GM19193 (cell line): Measurements from ENCODE around the gene VWA5A.

Experiments
- POLR2A ChIP-seq: IDR thresholded peaks from 4 replicates; pipeline ENCODE4 v1.6.1; 2011; ENCODE audit not compliant: insufficient read depth, insufficient read length; ENCODE audit errors: extremely low read depth

The VWA5A gene, protein sequence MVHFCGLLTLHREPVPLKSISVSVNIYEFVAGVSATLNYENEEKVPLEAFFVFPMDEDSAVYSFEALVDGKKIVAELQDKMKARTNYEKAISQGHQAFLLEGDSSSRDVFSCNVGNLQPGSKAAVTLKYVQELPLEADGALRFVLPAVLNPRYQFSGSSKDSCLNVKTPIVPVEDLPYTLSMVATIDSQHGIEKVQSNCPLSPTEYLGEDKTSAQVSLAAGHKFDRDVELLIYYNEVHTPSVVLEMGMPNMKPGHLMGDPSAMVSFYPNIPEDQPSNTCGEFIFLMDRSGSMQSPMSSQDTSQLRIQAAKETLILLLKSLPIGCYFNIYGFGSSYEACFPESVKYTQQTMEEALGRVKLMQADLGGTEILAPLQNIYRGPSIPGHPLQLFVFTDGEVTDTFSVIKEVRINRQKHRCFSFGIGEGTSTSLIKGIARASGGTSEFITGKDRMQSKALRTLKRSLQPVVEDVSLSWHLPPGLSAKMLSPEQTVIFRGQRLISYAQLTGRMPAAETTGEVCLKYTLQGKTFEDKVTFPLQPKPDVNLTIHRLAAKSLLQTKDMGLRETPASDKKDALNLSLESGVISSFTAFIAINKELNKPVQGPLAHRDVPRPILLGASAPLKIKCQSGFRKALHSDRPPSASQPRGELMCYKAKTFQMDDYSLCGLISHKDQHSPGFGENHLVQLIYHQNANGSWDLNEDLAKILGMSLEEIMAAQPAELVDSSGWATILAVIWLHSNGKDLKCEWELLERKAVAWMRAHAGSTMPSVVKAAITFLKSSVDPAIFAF

DNA sequence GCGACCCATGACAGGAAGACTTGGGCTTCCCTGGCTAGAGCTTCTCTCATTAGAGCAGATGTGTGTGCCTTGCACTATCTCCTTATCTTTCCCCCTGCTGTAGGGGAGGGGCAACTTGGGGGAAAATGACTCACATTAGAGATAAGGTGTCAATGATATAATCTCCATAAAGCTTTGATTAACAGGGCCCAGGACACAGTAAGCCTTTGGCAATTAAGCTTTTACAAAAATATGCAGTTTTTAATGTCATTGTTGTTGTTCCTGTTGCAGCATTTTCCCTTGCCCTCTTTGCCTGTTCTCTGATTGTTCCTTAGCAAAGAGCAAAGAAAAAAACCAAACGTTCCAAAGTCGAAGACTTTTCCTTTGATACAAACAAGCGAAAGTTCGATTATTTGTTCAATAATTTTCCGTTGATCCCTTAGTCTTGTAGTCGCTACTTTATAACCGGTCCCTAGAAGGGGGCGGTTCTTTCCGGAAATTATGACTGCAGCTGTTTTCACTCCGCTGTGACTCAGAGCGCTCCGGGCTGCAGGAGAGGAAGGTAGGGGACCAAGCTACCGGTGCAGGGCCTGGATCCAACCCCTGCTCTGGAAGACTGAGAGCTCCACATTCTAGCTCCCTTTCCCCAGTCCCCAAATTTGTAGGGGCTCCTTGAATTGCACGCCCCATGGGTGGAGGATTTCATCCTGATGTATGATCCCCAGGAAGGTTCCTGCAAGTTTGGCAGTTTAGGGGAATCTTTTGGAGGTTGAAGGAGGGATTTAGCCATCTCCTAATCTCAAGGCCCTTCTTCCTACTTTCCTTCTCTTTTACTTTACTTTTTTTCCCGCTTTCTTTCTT is at the start of gene VWA5A:
TSS of gene VWA5A (plus strand) at position 509 of the 840 bp plus-strand sequence. CDS start 2,062 bp downstream, outside the sequence.
- peak; percentile 61 for TF ChIP-seq POLR2A

DNA sequence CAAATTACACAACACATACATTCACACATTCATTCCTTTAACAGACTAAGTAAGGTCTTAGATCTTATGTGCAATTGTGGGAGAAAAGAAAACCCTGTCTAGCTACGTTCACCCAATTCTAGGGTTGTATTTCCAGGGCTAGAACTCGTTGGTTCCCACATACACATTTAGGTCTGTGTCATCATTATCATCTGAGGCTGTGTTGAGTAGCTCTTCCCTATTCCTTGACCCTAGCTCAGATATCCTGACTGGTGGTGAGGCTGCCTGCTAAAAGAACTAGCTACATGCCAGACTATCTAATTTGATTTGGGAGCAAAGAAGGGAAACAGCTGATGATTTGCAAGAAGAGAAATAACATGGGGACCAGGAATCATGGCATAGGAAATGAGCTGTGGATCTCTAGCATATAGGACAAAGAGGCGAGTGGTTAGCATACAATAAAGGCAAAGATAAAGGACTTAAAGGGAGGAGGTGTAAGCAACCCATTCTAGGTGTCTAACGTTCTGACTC is 46.6 kb upstream of the VWA5A start:
- TF ChIP-seq POLR2A: no peak

DNA sequence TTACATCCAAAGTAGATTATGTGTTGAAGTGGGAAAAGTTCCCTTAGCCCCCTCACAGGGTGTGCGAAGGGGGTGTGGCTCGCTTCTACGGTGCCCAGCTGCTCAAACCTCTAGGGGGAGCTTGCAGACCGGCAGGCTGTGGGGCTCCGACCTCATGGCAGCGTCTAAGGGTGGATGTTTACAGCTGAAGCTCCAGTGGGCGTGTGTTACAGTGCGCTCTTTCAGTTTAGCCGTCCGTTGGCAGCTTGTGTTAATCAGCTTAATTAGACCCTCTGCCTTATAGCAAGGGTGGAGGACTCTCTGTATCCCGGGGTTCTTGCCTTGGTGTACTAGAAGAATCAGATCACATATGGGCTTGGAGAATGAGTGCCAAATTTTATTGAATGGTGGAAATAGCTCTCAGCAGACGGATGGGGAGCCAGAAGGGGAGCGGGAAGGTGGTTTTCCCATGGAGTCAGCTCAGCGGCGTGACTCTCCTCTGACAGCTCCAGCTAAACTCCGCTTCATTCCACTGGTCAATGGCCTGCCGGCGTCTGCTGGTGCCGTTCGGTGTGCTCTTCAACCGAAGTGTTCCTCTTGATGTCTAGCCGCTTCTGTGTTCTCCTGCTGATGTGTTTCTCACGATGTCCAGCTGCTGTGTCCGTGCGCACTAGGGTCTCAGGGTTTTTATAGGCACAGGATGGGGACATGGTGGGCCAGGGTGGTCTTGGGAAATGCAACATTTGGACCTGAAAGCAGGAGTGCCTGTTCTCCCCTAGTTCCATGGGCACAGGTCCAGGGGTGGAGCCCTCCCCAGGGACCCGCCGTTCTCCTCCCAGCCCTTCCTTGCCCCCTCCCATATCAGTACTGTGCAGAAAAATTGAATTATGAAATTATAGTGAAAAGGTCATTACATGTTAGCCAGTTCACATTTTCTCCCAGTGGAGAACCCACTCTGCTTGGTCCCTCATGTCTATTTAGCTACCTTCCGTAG is 45.5 kb upstream of the VWA5A start:
- TF ChIP-seq POLR2A: no peak

DNA sequence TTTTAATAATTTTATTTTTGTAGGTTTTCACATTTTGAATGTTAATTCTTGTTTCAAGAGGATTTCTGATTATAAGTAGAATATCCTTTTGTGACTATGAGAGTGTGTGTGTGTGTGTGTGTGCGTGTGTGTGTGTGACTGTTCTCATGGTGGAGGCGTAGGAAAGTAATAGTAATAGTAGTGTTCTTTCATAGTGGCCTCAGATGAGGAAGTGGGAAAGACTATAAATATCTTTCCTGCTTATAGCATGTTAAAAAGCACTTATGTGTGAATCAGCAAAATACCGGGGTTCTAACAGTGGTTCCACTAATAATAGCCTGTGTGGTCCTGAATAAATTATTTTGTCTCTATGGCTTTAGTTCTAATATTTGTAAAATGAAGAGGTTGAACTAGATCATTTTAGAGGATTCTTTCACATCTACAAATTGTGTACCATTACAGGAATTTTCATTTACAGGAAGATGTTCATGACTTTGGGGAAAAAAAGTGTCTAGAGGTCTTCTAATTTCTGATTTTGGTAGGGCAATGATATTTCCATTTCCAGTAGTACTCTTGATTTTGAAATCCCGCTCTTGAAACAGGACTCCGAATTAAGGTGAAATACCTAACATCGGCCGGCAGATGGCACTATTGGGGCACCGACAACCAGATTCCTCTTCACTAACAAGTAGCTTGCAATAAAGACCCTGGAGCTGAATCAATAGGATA is 44.2 kb upstream of the VWA5A start:
- no peak for TF ChIP-seq POLR2A

DNA sequence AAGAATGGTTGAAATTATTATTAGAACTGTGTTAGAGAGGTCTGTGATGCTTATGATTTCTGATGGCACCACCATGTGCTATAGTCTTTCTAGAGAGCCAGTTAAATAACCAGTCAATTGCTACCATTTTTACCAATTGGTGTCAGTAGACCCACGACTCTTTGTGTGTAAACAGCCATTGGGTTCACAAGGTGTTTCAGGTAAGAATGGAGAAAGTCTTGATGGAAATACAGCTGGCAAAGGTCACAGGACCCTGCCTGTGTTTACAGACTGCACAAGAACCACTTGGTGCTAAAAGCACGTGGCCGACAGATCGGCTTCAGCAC is 43.7 kb upstream of the VWA5A start:
- no peak for TF ChIP-seq POLR2A

DNA sequence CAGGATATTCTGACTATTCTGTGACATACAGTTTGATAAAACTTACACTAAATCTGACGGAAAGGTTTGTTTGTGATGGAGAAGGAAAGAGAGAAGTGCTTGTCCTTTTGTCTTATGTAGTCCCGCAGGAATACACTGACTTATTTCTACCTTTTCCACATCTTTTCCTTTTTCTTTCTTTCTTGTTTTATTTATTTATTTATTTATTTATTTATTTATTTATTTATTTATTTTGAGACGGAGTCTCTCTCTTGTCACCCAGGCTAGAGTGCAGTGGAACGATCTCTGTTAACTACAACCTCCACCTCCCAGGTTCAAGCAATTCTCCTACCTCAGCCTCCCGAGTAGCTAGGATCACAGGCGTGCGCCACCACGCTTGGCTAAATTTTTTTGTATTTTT is 43.1 kb upstream of the VWA5A start:
- TF ChIP-seq POLR2A: no peak

DNA sequence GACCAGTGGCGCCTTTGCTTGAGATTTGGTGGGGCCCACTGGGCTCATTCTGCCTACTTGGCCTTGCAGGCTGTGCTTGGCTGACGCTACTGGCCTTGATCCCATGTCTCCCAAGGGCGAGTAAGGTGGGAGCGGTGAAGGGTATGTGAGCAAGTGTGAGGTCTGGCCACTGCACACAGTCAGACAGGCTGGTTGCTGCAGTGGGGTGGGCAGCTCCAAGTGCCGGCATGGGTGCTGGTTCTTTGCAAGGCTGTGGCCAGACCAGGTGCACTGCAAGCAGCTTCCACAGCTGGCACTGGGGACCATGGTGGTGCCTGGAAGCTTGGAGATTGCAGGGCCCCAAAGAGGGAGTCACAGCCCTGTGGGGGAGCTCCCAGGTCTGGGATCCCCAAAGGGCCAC is 40.7 kb upstream of the VWA5A start:
- TF ChIP-seq POLR2A: no peak

DNA sequence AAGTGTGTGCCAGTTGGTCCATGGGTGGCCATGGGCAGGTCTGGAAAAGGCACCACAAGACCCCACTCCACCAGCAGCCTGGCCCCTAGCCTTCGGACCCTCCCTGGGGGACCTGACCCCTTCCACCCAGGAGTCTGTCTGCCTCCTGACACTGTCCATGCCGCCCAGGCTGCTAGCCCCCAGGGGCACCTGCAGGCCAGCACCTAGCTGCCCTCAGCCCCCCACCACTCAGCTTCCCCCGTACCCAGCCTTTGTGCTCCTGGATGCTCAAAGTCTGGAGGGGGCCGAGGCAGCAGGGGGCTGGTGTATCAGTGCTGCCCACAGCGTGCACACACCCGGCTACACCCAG is 39.8 kb upstream of the VWA5A start:
- no peak for TF ChIP-seq POLR2A

DNA sequence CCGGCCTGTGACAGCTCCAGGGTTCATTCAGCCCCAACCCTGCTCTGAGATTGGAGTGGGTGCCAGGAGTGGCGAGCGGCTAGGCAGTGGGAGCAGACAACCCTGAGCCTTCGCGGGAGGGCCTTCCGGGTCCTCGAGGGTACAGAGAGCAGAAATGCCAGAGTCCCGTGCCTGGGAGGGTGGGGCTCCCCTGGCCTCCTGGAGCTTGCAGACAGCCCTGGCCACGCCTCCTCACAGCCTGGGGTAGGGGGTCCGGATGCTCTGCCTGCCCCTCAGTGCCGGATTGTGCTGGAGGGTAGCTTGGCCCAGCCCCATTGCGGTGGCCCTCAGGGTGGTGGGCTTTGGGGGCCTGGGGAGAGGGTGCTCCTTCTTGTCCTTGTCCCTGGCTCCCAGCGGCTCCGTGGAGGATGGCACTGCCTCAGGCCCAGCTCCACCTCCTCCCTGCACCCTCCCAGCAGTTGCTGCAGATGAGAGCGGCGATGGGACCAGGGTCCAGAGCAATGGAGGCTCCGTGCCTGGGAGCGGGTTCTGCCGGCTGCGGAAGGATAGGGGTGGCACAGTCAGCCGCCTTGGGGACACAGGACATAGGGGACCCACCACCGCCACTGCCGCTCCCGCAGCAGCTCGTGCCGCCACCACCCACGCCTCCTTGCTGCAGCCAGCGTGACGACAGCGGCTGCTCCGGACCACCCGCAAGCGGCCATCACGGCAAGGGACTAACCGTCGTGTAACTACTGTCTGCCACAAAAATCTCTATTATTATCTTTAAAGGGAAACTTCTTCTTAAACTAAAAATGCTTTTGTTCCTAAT is 39.2 kb upstream of the VWA5A start:
- TF ChIP-seq POLR2A: no peak

DNA sequence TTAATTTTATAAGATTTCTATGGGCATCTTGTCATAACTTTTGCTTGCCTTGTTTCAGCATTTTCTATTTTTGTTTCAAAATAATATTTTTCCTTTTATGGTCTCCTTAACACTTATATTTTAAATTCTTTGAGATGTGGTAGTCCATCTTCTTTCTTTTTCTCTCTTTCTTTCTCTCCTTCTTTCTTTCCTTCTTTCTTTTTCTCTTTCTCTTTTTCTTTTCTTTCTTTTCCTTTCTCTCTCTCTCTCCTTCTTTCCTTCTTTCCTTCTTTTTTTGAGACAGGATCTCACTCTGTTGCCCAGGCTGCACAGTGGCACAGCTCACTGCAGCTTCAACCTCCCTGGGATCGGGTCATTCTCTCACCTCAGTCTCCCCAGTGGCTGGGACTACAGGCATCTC is 38.0 kb upstream of the VWA5A start:
- TF ChIP-seq POLR2A: no peak

DNA sequence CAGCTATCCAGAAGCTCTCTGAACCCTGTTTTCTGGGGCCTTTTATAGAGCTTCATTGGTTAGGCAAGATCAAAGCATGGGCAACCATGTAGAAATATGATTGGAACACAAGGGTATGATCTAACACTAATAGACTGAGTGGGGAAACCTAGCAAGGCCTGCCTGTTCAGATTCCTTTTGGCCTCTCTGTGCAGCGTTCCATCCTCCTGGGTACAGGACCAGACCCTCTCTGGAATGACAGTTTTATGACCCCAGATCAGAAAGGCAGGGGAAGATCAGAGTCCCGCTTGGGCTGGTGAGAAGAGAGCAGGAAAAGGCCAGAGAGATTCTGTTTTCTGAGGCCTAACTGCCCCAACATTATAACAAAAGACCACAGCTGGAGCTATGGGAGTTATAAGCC is 36.7 kb upstream of the VWA5A start:
- TF ChIP-seq POLR2A: no peak

DNA sequence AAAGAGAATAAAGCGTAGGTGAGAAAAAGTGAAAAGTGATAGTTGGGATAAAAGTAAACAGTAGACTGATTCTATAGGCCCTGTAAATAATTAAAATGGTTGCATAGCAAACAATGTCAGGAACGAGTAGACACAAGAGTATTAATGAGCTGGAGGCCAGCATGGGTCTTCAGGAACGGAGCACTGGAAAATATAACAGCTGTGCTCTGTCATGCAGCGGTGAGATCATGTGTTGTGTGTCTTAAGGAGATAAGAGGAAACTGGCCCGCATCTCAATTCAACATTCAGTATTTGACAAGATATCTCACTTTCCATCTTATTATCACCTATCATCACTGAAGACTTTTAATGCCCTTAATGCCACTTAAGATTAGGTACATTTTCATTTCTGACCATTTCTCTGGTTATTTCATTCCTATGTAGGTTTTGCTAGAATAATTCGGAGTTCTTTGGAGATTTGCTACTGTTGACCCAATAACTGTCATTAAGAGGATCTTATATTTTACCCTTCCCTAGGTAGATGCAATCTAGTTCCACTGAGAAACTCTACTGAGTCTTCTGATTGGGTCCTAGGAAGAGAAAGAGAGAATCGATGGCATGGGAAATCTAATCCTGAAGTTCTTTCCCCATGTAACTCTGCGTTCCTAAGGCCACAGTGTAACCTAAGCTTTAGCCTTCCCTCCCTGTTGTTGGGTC is 35.5 kb upstream of the VWA5A start:
- TF ChIP-seq POLR2A: no peak

DNA sequence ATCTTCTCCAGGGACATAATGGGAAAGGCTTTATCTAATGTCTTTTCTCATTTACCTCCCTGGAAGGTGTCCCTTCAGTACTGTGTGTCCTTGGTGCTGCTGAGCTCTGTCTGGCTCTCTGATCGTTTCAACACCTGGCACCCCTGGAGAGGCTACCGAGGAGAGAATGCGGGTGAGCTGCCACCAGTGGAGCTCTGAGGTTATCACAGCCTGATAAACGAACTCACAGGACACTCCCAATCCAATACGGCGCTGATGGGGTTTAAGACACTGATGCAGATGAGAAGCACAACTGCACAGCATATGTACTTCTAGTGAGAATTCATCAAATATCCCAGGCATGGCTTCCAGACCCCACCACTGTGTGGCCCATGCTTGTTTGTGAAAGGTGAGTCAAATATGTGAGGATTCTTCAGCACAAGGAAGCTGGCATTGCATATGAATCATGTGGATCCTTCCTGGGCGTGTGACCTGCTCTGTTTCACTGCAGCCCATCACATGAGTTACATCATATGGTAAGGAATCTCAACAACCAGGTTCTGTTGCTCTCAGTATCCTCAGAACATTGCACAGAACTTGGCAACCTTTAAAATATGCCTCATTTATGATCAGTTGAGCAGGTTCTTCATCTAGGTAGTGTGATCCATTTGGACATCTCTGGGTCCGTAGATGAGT is 34.8 kb upstream of the VWA5A start:
- TF ChIP-seq POLR2A: no peak
